ENCODE results near the gene TAF6L. TPM values are rescaled to one million over a fixed set of nuclear protein-coding genes. Genes with fewer than 3 reads are reported as not detected.

TAF6L gene
- total RNA-seq (28.9 and 30.4 TPM in 2 replicates), polyA plus RNA-seq (28.6 and 33.3 TPM in 2 replicates), polyA minus RNA-seq (34.8 and 36.8 TPM in 2 replicates), Bru-seq, nascent RNA (percentile 48 among the genes with signal in this experiment), BruChase-seq, experiment 1, labeled RNA remaining after a 6-hour chase (percentile 57 among the genes with signal in this experiment), BruChase-seq, experiment 2, labeled RNA remaining after a 2-hour chase (percentile 62 among the genes with signal in this experiment)
- polyA plus RNA-seq (2011; cell fraction: cytosol; rRNA removed) = 16.1 and 21.8 TPM in 2 replicates
- polyA plus RNA-seq (2011; cell fraction: nucleus; rRNA removed) = 112 and 121 TPM in 2 replicates
- polyA plus RNA-seq (2012) = 18.1 and 19.3 TPM in 2 replicates
- polyA minus RNA-seq (2011; cell fraction: cytosol; rRNA and poly(A)+ RNA removed) = 14.0 TPM
- polyA minus RNA-seq (2011; cell fraction: nucleus; rRNA and poly(A)+ RNA removed) = 21.4 and 22.1 TPM in 2 replicates
- long read RNA-seq, transcript TAF6L-201 (11 exons, 2,116 nt) = major isoform, 33 of 68 reads
- long read RNA-seq, partial matches to known transcripts = 3 of 68 reads
- long read RNA-seq, other reads (novel, unspliced or antisense) = 32 of 68 reads

DNA sequence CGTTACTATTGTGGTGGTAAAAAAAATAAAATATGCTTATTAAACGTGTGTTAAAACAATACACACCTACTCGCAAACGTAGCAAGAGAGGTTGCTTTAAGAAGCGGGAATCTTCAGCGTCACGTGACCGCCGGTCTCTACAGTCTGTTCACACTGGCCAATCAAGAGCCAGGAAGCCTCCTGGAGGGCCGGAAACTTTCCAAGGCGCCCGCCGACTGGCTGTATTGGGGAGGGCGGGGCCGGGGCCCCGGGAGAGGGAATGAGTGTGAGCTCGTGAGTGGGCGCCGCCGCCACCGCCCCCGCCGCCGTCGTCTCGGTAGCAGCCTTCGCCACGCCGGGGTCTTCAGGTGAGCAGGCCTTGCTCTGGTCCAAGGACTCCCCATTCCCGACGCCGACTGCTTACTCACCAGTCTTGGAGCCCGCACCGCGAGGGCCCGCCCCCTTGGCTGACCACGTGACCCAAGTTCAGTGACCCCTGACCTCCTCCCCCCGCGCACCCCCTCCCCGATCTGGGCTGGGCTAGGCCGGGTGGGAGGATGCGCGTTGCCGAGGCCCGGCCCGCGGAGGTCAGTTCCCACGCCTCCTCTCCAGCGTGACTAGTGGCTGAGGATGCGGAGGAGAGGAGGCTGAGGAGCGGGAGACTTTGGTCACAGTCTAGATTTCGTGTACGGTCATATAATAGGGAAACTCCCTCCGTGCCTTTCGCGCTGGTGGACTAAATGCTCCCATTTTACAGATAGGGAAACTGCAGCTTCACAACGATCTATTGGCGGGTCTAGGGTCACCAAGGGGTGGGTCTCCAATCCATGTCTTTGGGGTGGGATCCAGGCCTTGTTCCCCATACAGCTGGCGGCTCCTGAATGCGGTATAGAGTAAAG lies at the start of gene TAF6L:
Gene TAF6L, plus strand, starts transcription at position 253 of the 878 bp plus-strand sequence. CDS start 4,388 bp downstream, outside the sequence.
- H3K9ac ChIP-seq (replicated peaks; ENCODE audit: extremely low read depth, insufficient read depth, low read length) = peak within 1 kb of the TSS; percentile 46
- peak within 1 kb of the TSS; percentile 89 for H2AFZ ChIP-seq (ENCODE audit: low read depth, low read length)
- H3K27ac ChIP-seq (ENCODE audit: insufficient read depth, low read depth, low read length) = peak within 1 kb of the TSS; percentile 39
- intact Hi-C loops (cut with micrococcal nuclease) (loop anchor here (1.0 to 5.0 kb wide), 5 partner anchors 10 to 111 kb away; partner anchors contain the start of genes HNRNPUL2, POLR2G and SLC3A2), dilution Hi-C loops (cut with MboI; ENCODE audit: extremely low pct_ligation_motif_present, low sequenced_read_pairs) (no loop called here)
- peaks cover 2% of the 10 kb centered on the region for H3K79me2 ChIP-seq (ENCODE audit: control insufficient read depth, insufficient read depth, low read length)
- DNase-seq (ENCODE audit: low read depth, low spot score) (peak; percentile 96), FAIRE-seq (peak; percentile 98)
- no peaks in the 10 kb centered on the region for H4K20me1 ChIP-seq (replicated peaks; ENCODE audit: control insufficient read depth, extremely low read depth, insufficient read depth, low read length)
- peak within 1 kb of the TSS; percentile 82 for H3K4me2 ChIP-seq (ENCODE audit: insufficient read depth, low read length)
- TF ChIP-seq POLR2AphosphoS5 (IDR thresholded peaks at IDR 0.05; ENCODE audit: insufficient read depth, low read depth, low read length) (peak; percentile 89), FOS (IDR thresholded peaks at IDR 0.05; ENCODE audit: borderline replicate concordance, insufficient read depth, low read length) (no peak), POLR2A (IDR thresholded peaks at IDR 0.05; ENCODE audit: low read depth, low read length) (peak; percentile 74), MAX (IDR thresholded peaks at IDR 0.05; ENCODE audit: insufficient read depth, insufficient read length) (peak; percentile 84), GATA2 (IDR thresholded peaks at IDR 0.05; ENCODE audit: insufficient read depth, insufficient read length, low read depth, low read length) (no peak), JUN (IDR thresholded peaks at IDR 0.05; ENCODE audit: borderline replicate concordance, insufficient read depth, insufficient read length, low read depth) (no peak), EZH2 (IDR thresholded peaks at IDR 0.05; ENCODE audit: borderline replicate concordance, low read depth, low read length, severe bottlenecking) (no peak), MYC (IDR thresholded peaks at IDR 0.05; ENCODE audit: low read depth, low read length) (no peak), CTCF (IDR thresholded peaks at IDR 0.05; ENCODE audit: extremely low read depth in 1 of 2, insufficient read depth in 1 of 2, low read depth in 1 of 2, low read length in 2 of 2) (no peak)
- no peaks in the 10 kb centered on the region for H3K9me3 ChIP-seq (replicated peaks; ENCODE audit: control insufficient read depth, insufficient read depth, low read length)
- ChIA-PET POLR2A (interaction anchor here (0.6 to 2.0 kb wide), 7 partner anchors 10 to 110 kb away, joined by 3 to 18 read pairs (median 4); partner anchors contain the start of genes POLR2G, TMEM223 and ZBTB3), CTCF (interaction anchor here (0.8 to 3.5 kb wide), 6 partner anchors 10 to 377 kb away, joined by 3 to 42 read pairs (median 6); partner anchors contain the start of genes HNRNPUL2, POLR2G, TMEM179B and ZBTB3)
- peak within 1 kb of the TSS; percentile 4 to 53 (median 48) for H3K4me3 ChIP-seq (replicated peaks in 1 of 3; ENCODE audit: insufficient read depth in 1 of 3, low read depth in 1 of 3, low read length in 3 of 3)
- no peaks in the 10 kb centered on the region for H3K27me3 ChIP-seq (ENCODE audit: control insufficient read depth in 2 of 2, insufficient read depth in 2 of 2, low read length in 2 of 2)
- no peaks in the 10 kb centered on the region for H3K9me1 ChIP-seq (replicated peaks; ENCODE audit: control insufficient read depth, extremely low read depth, insufficient read depth, low read length)
- TSS peak; percentile 63 for BruUV-seq (replicated peaks)
- H3K36me3 ChIP-seq (ENCODE audit: control insufficient read depth in 2 of 2, extremely low read depth in 1 of 2, insufficient read depth in 2 of 2, low read length in 2 of 2) = peaks cover 0 to 12% of the 10 kb centered on the region in 2 experiments
- H3K4me1 ChIP-seq (ENCODE audit: control insufficient read depth, extremely low read depth, insufficient read depth, low read length) = peaks cover 11% of the 10 kb centered on the region
